Measurements from ENCODE around the gene ZNF587B.
"Not testable (repeated sequence)": the region's sequence is repeated elsewhere in the genome, so short reads cannot be mapped to it uniquely, and the experiment has no call there.

The ZNF587B gene

DNA sequence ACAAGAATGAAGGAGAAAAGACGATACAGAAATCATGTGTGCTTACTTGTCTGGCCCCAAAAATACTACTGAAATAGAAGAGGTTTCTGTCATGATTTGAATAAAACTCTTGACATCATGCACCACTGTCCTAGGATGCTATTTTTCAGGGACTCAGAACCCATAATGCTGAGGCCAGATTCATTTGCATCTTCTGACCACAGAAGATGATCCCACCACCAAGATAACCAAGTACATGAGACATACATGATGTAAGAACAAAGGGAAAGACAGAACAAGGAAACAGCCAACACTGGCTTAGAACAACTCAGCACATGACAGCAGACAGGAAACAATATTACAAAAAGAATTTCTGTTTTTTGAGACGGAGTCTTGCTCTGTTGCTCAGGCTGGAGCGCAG, 17.9 kb upstream of the ZNF587B start:
- no peak for DNase-seq
- no peak for TF ChIP-seq CTCF (IDR thresholded peaks at IDR 0.05; ENCODE audit: low read depth, low read length)
- Histone ChIP-seq H3K9me3 (no peaks in the 10 kb centered on the region), H3K27me3 (no peaks in the 10 kb centered on the region), H3K4me3 (ENCODE audit: low read depth, low read length) (no peak overlapping the region), H3K4me1 (no peaks in the 10 kb centered on the region), H3K36me3 (peaks cover 16% of the 10 kb centered on the region)

DNA sequence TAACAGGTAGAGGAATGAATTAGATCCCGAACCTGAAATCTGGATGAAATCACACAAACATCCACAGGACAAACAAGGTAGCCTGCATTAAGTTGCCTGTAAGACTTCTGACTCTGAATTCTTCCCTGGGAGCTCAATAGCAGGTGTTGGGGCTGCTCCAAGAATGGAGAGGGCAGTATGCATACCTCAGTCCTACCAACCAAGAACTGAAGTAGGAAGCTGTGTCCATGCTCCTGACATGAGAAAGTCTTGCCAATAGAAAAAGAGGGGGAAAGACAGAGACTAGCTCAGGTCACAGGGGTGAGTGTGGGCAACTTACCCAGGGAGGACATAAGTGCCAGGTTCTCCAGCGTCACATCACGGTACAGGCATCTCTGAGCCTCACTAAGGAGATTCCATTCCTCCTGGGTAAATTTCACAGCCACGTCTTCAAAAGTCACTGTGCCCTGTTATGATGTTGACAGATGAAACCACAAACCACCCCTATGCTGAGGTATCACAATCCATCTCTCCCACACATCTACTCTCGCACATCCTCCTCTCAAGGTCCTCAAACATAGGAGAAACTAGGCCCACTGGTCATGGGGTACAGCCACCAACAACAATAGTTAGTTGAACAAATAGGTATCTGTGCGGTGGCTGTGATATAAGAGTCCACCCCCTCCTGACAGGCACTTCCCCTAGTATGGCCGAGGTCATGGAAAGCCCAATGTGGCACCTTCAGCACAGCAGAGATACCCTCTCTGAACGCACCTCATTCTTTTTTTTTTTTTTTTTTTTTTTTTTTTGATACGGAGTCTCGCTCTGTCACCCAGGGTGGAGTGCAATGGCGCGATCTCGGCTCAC, 16.9 kb upstream of the ZNF587B start:
- H3K36me3 ChIP-seq; H3K9me3 ChIP-seq; H3K27me3 ChIP-seq; DNase-seq; H3K4me3 ChIP-seq (ENCODE audit: low read depth, low read length); H3K4me1 ChIP-seq: not testable (repeated sequence)

GRCh38 chr19:57813919-57814504, 16.1 kb upstream of the ZNF587B start:
- peak overlapping the region; percentile 96 for H3K4me3 ChIP-seq (ENCODE audit: low read depth, low read length)
- no peak for TF ChIP-seq CTCF (IDR thresholded peaks at IDR 0.05; ENCODE audit: low read depth, low read length)
- H3K9me3 ChIP-seq, result no peaks in the 10 kb centered on the region
- peaks cover 4% of the 10 kb centered on the region for H3K36me3 ChIP-seq
- DNase-seq, result no peak
- no peaks in the 10 kb centered on the region for H3K4me1 ChIP-seq
- H3K27me3 ChIP-seq, result no peaks in the 10 kb centered on the region

DNA sequence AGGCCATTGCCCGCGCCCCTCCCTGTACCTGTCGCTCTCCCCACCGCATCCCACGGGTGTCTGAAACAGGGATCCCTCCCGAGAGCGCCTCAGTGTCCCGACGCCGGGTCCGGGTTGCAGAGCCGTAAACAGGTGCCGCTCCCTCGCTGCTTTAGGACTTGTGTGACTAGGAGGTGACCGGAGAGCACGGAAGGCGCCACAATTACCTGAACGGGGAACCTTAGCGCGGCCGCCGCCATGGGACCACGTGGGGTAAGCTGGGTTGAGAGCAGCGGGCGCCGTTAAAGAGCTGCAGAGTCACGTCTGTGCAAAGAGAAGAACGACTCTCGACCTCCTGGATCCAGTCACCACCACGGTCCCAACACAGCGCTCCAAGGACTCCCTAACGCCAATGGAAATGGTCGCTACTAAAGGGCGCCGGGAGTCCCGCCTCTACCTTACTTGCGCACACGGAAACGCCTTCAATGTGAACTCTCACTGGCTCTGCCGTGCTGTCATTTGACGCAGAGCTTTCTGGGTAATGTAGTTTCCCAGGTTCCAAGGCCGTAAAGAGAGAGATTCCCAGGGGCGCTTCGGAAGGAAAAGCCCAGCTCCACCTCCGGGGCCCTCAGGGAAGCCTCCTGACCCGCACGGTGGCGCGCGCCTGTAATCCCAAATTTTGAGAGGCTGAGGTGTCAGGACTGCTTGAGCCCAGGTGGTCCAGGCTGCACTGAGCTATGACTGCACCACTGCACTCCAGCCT, 15.4 kb upstream of the ZNF587B start, which contains the start of gene ZNF552:
Gene ZNF552, minus strand, starts transcription at position 409 of the 742 bp plus-strand sequence. Its CDS starts 170 bp downstream, at position 239.
- no peaks in the 10 kb centered on the region for H3K27me3 ChIP-seq
- no peaks in the 10 kb centered on the region for H3K4me1 ChIP-seq
- peaks cover 2% of the 10 kb centered on the region for H3K36me3 ChIP-seq
- TF ChIP-seq CTCF (IDR thresholded peaks at IDR 0.05; ENCODE audit: low read depth, low read length), result no peak
- no peaks in the 10 kb centered on the region for H3K9me3 ChIP-seq
- peak within 1 kb of the TSS; percentile 96 for H3K4me3 ChIP-seq (ENCODE audit: low read depth, low read length)
- DNase-seq, result peak; percentile 86

GRCh38 chr19:57815247-57816075, 14.6 kb upstream of the ZNF587B start:
- Histone ChIP-seq H3K4me3 (ENCODE audit: low read depth, low read length) (peak overlapping the region; percentile 96), H3K9me3 (no peaks in the 10 kb centered on the region), H3K4me1 (no peaks in the 10 kb centered on the region), H3K27me3 (no peaks in the 10 kb centered on the region), H3K36me3 (no peaks in the 10 kb centered on the region)
- no peak for DNase-seq
- no peak; the same call in 1 of the 2 replicates for TF ChIP-seq CTCF (IDR thresholded peaks at IDR 0.05; ENCODE audit: low read depth, low read length)

DNA sequence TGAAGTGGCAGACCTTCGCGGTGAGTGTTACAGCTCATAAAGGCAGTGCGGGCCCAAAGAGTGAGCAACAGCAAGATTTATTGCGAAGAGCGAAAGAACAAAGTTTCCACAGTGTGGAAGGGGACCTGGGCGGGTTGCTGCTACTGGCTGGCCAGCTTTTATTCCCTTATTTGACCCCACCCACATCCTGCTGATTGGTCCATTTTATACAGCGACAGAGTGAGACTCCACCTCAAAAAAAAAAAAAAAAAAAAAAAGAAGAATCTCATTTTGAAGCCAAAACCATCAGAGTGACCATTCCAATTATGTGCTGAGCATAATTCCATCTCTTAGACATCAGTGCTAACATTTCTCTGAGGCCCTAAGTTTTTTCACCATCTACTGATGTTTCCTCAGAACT, 13.4 kb upstream of the ZNF587B start:
- no peaks in the 10 kb centered on the region for H3K9me3 ChIP-seq
- no peak for TF ChIP-seq CTCF (IDR thresholded peaks at IDR 0.05; ENCODE audit: low read depth, low read length)
- no peak for DNase-seq
- no peaks in the 10 kb centered on the region for H3K4me1 ChIP-seq
- no peaks in the 10 kb centered on the region for H3K27me3 ChIP-seq
- H3K36me3 ChIP-seq, result peaks cover 6% of the 10 kb centered on the region
- no peak overlapping the region for H3K4me3 ChIP-seq (ENCODE audit: low read depth, low read length)
